ENCODE results near the gene DMTF1.

- no peak for TF ChIP-seq RFX5 (IDR thresholded peaks at IDR 0.05; ENCODE audit: low read length)
- TF ChIP-seq NRF1 (IDR thresholded peaks at IDR 0.05; ENCODE audit: low read depth, low read length), result no peak
- TF ChIP-seq CTCF (IDR thresholded peaks at IDR 0.05), result no peak
Observed at GRCh38 chr7:87151729-87152111, 533 bp upstream of the DMTF1 start.
